SK-N-SH (cell line): ENCODE data around the gene ANKS1B. TPM values are rescaled to one million over a fixed set of nuclear protein-coding genes. Genes with fewer than 3 reads are reported as not detected.

Experiments used
- CTCF ChIA-PET: fragments of 300-600, 350-600 bp; formaldehyde crosslinking; extraction: SDS; loops from one replicate; lab custom pipeline; 2021; lab: Yijun Ruan, JAX
- POLR2A ChIA-PET: fragments of 350-600 bp; sonication (Branson Sonifier 250); formaldehyde crosslinking; extraction: SDS; loops from one replicate; lab custom pipeline; 2020; ENCODE audit warnings: antibody characterized with exemption, inconsistent platforms; lab: Yijun Ruan, JAX
- DNase-seq: peaks from one replicate; pipeline ENCODE4 v3.0.0; 2012
- H2AFZ ChIP-seq: fragments of 200-600 bp; sonication (generic); 2 replicates; pipeline ENCODE4 v1.8.1; 2016; ENCODE audit warnings: antibody characterized with exemption, mild to moderate bottlenecking, low read depth
- H3F3A ChIP-seq: fragments of 200-600 bp; sonication (generic); replicated peaks from 2 replicates; pipeline ENCODE3; 2016; ENCODE audit warnings: antibody characterized with exemption, mild to moderate bottlenecking; ENCODE audit not compliant: insufficient read depth
- H3K27ac ChIP-seq, 2 experiments: fragments of 200-500 bp in 1 of 2; fragments of 200-600 bp in 1 of 2; sonication (Bioruptor generic) in 1 of 2; sonication (generic), shearing (Covaris generic) in 1 of 2; 2 replicates each; pipeline versions ENCODE4 v1.5.1 to v1.6.1; 2014 to 2016; ENCODE audit warnings: low read depth in 2 of 2, inconsistent platforms in 1 of 2, low read length in 1 of 2, mild to moderate bottlenecking in 1 of 2, mixed read lengths in 1 of 2
- H3K27me3 ChIP-seq: fragments of 200-600 bp; sonication (generic), shearing (Covaris generic); 2 replicates; pipeline ENCODE4 v1.6.1; 2016; ENCODE audit warnings: mixed run types; ENCODE audit not compliant: insufficient read depth
- H3K36me3 ChIP-seq, 2 experiments: fragments of 200-500 bp in 1 of 2; fragments of 200-600 bp in 1 of 2; sonication (Bioruptor generic) in 1 of 2; sonication (generic) in 1 of 2; replicated peaks in 1 of 2; 2 replicates each; pipeline versions ENCODE3 to v1.5.1; 2014 to 2016; ENCODE audit warnings: low read length in 1 of 2, mild to moderate bottlenecking in 1 of 2; ENCODE audit not compliant: insufficient read depth in 2 of 2, control insufficient read depth in 1 of 2
- H3K4me1 ChIP-seq, 2 experiments: fragments of 200-500 bp in 1 of 2; fragments of 200-600 bp in 1 of 2; sonication (Bioruptor generic) in 1 of 2; sonication (generic), shearing (Covaris generic) in 1 of 2; 2 replicates each; pipeline versions ENCODE4 v1.5.1 to v1.6.1; 2014 to 2016; ENCODE audit warnings: low read depth in 1 of 2, low read length in 1 of 2, mixed run types in 1 of 2; ENCODE audit not compliant: insufficient read depth in 2 of 2, control insufficient read depth in 1 of 2
- H3K4me2 ChIP-seq: fragments of 200-600 bp; sonication (generic), shearing (Covaris generic); 2 replicates; pipeline ENCODE4 v1.6.1; 2017; ENCODE audit warnings: mixed run types
- H3K4me3 ChIP-seq, 2 experiments: fragments of 200-500 bp in 1 of 2; fragments of 200-600 bp in 1 of 2; sonication (Bioruptor generic) in 1 of 2; sonication (generic), shearing (Covaris generic) in 1 of 2; 2 replicates each; pipeline versions ENCODE4 v1.5.1 to v1.8.1; 2014 to 2016; ENCODE audit warnings: low read depth in 2 of 2, inconsistent platforms in 1 of 2, low read length in 1 of 2, mild to moderate bottlenecking in 1 of 2, mixed read lengths in 1 of 2, moderate library complexity in 1 of 2
- H3K79me2 ChIP-seq: fragments of 200-600 bp; sonication (generic); 2 replicates; pipeline ENCODE4 v1.8.1; 2017; ENCODE audit warnings: mild to moderate bottlenecking; ENCODE audit not compliant: insufficient read depth
- H3K9ac ChIP-seq: fragments of 200-600 bp; sonication (generic); 2 replicates; pipeline ENCODE4 v1.6.1; 2017; ENCODE audit warnings: mixed run types
- H3K9me2 ChIP-seq: fragments of 200-600 bp; sonication (generic); 2 replicates; pipeline ENCODE4 v1.6.1; 2017; ENCODE audit warnings: mixed run types
- H3K9me3 ChIP-seq: fragments of 200-600 bp; sonication (generic); 2 replicates; pipeline ENCODE4 v1.6.1; 2017; ENCODE audit warnings: mixed run types, mild to moderate bottlenecking, moderate library complexity
- H4K20me1 ChIP-seq: fragments of 200-600 bp; sonication (generic); 2 replicates; pipeline ENCODE4 v1.6.1; 2017; ENCODE audit warnings: mild to moderate bottlenecking, mixed run types; ENCODE audit not compliant: insufficient read depth
- CHD2 ChIP-seq: fragments of 150-350 bp; IDR thresholded peaks from 2 replicates; pipeline ENCODE4 v1.6.1; 2018; ENCODE audit warnings: low read length; ENCODE audit not compliant: partially characterized antibody
- EP300 ChIP-seq, 2 experiments: IDR thresholded peaks; 2 replicates each; pipeline versions ENCODE4 v1.4.0 to v1.6.1; 2012; ENCODE audit warnings: borderline replicate concordance in 1 of 2, low read depth in 1 of 2, low read length in 1 of 2
- EZH2phosphoT487 ChIP-seq: fragments of 200-600 bp; sonication (generic); IDR thresholded peaks from 2 replicates; pipeline ENCODE4 v1.6.1; 2017; ENCODE audit warnings: low read depth, mixed run types, mild to moderate bottlenecking, antibody characterized with exemption, moderate library complexity, borderline replicate concordance
- FOXJ3 ChIP-seq: sonication (generic); formaldehyde crosslinking; IDR thresholded peaks from 2 replicates; pipeline ENCODE4 v1.5.1; 2020; ENCODE audit warnings: mild to moderate bottlenecking, missing genetic modification reagents
- GATA2 ChIP-seq: sonication (generic); formaldehyde crosslinking; IDR thresholded peaks from 2 replicates; pipeline ENCODE4 v1.5.0; 2020; ENCODE audit warnings: mild to moderate bottlenecking, missing genetic modification reagents
- JUND ChIP-seq: IDR thresholded peaks from 2 replicates; pipeline ENCODE4 v1.4.0; 2012
- MXI1 ChIP-seq: IDR thresholded peaks from 2 replicates; pipeline ENCODE4 v1.6.1; 2012; ENCODE audit warnings: mild to moderate bottlenecking, low read depth, low read length, improper control_type of control experiment
- NRF1 ChIP-seq: IDR thresholded peaks from 2 replicates; pipeline ENCODE4 v1.6.1; 2012; ENCODE audit warnings: low read depth, mild to moderate bottlenecking, low read length
- POLR2AphosphoS5 ChIP-seq: IDR thresholded peaks from 2 replicates; pipeline ENCODE4 v1.6.1; 2012; ENCODE audit warnings: low read depth, low read length
- RAD21 ChIP-seq: IDR thresholded peaks from 2 replicates; pipeline ENCODE4 v1.6.1; 2012; ENCODE audit warnings: mild to moderate bottlenecking, low read length
- RFX5 ChIP-seq: IDR thresholded peaks from 2 replicates; pipeline ENCODE4 v1.6.1; 2012; ENCODE audit warnings: mild to moderate bottlenecking, improper control_type of control experiment, low read length
- RXRA ChIP-seq: IDR thresholded peaks from 2 replicates; pipeline ENCODE4 v1.4.0; 2012; ENCODE audit warnings: low read depth, mild to moderate bottlenecking, borderline replicate concordance
- SIN3A ChIP-seq: IDR thresholded peaks from 2 replicates; pipeline ENCODE4 v1.6.1; 2012; ENCODE audit warnings: low read depth, mild to moderate bottlenecking, low read length, moderate library complexity, borderline replicate concordance
- SMC3 ChIP-seq: IDR thresholded peaks from 2 replicates; pipeline ENCODE4 v1.6.1; 2012; ENCODE audit warnings: low read depth, low read length, improper control_type of control experiment
- USF1 ChIP-seq: IDR thresholded peaks from 2 replicates; pipeline ENCODE4 v1.4.0; 2012; ENCODE audit warnings: low read depth, borderline replicate concordance
- YY1 ChIP-seq: IDR thresholded peaks from 2 replicates; pipeline ENCODE4 v1.4.0; 2012; ENCODE audit warnings: low read depth, mild to moderate bottlenecking
- WGBS: methylation state at CpG from one replicate; pipeline ENCODE4 v1.1.6; 2017; ENCODE audit warnings: low lambda C conversion rate; 5-methylcytosine and 5-hydroxymethylcytosine counted together
- polyA plus RNA-seq, 3 experiments: library from polyadenylated mRNA; depleted of rRNA; stranded (reverse); fragments of >200 nt; gene quantifications; 2 replicates each; pipeline ENCODE4 v1.2.3, GENCODE V29; 2012
- TF ChIP-seq, protein P1 (sequence below): IDR thresholded peaks from 2 replicates; pipeline ENCODE4 v1.4.0; 2012; ENCODE audit warnings: low read depth
- TF ChIP-seq, protein P2 (sequence below): IDR thresholded peaks from 2 replicates; pipeline ENCODE4 v1.4.0; 2012; ENCODE audit warnings: low read depth, borderline replicate concordance
- TF ChIP-seq, protein P3 (sequence below): fragments of 150-350 bp; IDR thresholded peaks from 2 replicates; pipeline ENCODE4 v1.6.1; 2017; ENCODE audit warnings: antibody characterized with exemption, low read length, low read depth, borderline replicate concordance
- TF ChIP-seq, protein P4 (sequence below): IDR thresholded peaks from 2 replicates; pipeline ENCODE4 v1.6.1; 2012; ENCODE audit warnings: mild to moderate bottlenecking, low read depth, low read length, moderate library complexity

ANKS1B gene
- polyA plus RNA-seq, 1 of the 3 experiments (the other 2 are of a cell fraction), result 1.8 TPM

GRCh38 chr12:99122959-99123358 is 861.8 kb downstream of the ANKS1B start:
- ChIA-PET CTCF (interaction anchor here (1.5 kb wide), 1 partner anchor 79 kb away, joined by 3 read pairs; no protein-coding TSS in a partner anchor), POLR2A (no interaction called here)
- no peak overlapping the region for H3K9ac ChIP-seq
- WGBS, result 16% methylated on average over 2 of the region's 2 CpGs
- H3K4me3 ChIP-seq, result no peak overlapping the region
- no peaks in the 10 kb centered on the region; a peak in 2 of 4 replicates for H3K4me1 ChIP-seq
- no peaks in the 10 kb centered on the region for H3K9me2 ChIP-seq
- no peaks in the 10 kb centered on the region for H3K79me2 ChIP-seq
- no peaks in the 10 kb centered on the region for H3K36me3 ChIP-seq
- no peaks in the 10 kb centered on the region for H3K9me3 ChIP-seq
- H3K27me3 ChIP-seq, result no peaks in the 10 kb centered on the region
- H3K27ac ChIP-seq, result no peak overlapping the region
- no peaks in the 10 kb centered on the region for H3F3A ChIP-seq
- H4K20me1 ChIP-seq, result no peaks in the 10 kb centered on the region
- no peak overlapping the region for H2AFZ ChIP-seq
- TF ChIP-seq EZH2phosphoT487 (no peak), EP300 (IDR thresholded peaks at IDR 0.05; ENCODE audit: borderline replicate concordance in 1 of 2, low read depth in 1 of 2, low read length in 1 of 2) (no peak), USF1 (no peak), RFX5 (no peak), GATA2 (CRISPR knock-in tag) (no peak), SIN3A (no peak), SMC3 (no peak), YY1 (no peak), NRF1 (no peak), MXI1 (no peak), CHD2 (no peak), RAD21 (no peak), FOXJ3 (CRISPR knock-in tag) (no peak), RXRA (no peak), JUND (no peak), POLR2AphosphoS5 (no peak)
- TF ChIP-seq, protein P1, sequence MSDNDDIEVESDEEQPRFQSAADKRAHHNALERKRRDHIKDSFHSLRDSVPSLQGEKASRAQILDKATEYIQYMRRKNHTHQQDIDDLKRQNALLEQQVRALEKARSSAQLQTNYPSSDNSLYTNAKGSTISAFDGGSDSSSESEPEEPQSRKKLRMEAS, result no peak
- TF ChIP-seq, protein P2, sequence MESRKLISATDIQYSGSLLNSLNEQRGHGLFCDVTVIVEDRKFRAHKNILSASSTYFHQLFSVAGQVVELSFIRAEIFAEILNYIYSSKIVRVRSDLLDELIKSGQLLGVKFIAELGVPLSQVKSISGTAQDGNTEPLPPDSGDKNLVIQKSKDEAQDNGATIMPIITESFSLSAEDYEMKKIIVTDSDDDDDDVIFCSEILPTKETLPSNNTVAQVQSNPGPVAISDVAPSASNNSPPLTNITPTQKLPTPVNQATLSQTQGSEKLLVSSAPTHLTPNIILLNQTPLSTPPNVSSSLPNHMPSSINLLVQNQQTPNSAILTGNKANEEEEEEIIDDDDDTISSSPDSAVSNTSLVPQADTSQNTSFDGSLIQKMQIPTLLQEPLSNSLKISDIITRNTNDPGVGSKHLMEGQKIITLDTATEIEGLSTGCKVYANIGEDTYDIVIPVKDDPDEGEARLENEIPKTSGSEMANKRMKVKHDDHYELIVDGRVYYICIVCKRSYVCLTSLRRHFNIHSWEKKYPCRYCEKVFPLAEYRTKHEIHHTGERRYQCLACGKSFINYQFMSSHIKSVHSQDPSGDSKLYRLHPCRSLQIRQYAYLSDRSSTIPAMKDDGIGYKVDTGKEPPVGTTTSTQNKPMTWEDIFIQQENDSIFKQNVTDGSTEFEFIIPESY, result no peak
- TF ChIP-seq, protein P3, sequence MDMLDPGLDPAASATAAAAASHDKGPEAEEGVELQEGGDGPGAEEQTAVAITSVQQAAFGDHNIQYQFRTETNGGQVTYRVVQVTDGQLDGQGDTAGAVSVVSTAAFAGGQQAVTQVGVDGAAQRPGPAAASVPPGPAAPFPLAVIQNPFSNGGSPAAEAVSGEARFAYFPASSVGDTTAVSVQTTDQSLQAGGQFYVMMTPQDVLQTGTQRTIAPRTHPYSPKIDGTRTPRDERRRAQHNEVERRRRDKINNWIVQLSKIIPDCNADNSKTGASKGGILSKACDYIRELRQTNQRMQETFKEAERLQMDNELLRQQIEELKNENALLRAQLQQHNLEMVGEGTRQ, result no peak
- TF ChIP-seq, protein P4, sequence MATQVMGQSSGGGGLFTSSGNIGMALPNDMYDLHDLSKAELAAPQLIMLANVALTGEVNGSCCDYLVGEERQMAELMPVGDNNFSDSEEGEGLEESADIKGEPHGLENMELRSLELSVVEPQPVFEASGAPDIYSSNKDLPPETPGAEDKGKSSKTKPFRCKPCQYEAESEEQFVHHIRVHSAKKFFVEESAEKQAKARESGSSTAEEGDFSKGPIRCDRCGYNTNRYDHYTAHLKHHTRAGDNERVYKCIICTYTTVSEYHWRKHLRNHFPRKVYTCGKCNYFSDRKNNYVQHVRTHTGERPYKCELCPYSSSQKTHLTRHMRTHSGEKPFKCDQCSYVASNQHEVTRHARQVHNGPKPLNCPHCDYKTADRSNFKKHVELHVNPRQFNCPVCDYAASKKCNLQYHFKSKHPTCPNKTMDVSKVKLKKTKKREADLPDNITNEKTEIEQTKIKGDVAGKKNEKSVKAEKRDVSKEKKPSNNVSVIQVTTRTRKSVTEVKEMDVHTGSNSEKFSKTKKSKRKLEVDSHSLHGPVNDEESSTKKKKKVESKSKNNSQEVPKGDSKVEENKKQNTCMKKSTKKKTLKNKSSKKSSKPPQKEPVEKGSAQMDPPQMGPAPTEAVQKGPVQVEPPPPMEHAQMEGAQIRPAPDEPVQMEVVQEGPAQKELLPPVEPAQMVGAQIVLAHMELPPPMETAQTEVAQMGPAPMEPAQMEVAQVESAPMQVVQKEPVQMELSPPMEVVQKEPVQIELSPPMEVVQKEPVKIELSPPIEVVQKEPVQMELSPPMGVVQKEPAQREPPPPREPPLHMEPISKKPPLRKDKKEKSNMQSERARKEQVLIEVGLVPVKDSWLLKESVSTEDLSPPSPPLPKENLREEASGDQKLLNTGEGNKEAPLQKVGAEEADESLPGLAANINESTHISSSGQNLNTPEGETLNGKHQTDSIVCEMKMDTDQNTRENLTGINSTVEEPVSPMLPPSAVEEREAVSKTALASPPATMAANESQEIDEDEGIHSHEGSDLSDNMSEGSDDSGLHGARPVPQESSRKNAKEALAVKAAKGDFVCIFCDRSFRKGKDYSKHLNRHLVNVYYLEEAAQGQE, result no peak
- DNase-seq, result no peak
- H3K4me2 ChIP-seq, result no peak overlapping the region
